ENCODE data around the gene SLC5A10. TPM values are rescaled to one million over a fixed set of nuclear protein-coding genes. Genes with fewer than 3 reads are reported as not detected.

SLC5A10 gene
- not detected for total RNA-seq
- polyA plus RNA-seq (ENCODE audit: insufficient read length in 6 of 6), result 1 to 10 TPM in 1 of 6 donors, under 1 TPM in 5; 0.60 to 1.0 (median 0.77) TPM
- long read RNA-seq, donor 1, result 0 reads
- long read RNA-seq, donor 2, result 0 reads
- long read RNA-seq, donor 3, result 0 reads
- long read RNA-seq, donor 4, partial matches to known transcripts, result 0 of 1 reads
- long read RNA-seq, donor 4, other reads (novel, unspliced or antisense), result 1 of 1 reads
- long read RNA-seq, donor 5, result 0 reads
- long read RNA-seq, donor 6, result 0 reads
- long read RNA-seq, donor 7, result 0 reads
- long read RNA-seq, donor 8, result 0 reads
- long read RNA-seq, donor 9, result 0 reads
- long read RNA-seq, donor 10, result 0 reads
- long read RNA-seq, donor 11, result 0 reads
- long read RNA-seq, donor 12, result 0 reads

DNA sequence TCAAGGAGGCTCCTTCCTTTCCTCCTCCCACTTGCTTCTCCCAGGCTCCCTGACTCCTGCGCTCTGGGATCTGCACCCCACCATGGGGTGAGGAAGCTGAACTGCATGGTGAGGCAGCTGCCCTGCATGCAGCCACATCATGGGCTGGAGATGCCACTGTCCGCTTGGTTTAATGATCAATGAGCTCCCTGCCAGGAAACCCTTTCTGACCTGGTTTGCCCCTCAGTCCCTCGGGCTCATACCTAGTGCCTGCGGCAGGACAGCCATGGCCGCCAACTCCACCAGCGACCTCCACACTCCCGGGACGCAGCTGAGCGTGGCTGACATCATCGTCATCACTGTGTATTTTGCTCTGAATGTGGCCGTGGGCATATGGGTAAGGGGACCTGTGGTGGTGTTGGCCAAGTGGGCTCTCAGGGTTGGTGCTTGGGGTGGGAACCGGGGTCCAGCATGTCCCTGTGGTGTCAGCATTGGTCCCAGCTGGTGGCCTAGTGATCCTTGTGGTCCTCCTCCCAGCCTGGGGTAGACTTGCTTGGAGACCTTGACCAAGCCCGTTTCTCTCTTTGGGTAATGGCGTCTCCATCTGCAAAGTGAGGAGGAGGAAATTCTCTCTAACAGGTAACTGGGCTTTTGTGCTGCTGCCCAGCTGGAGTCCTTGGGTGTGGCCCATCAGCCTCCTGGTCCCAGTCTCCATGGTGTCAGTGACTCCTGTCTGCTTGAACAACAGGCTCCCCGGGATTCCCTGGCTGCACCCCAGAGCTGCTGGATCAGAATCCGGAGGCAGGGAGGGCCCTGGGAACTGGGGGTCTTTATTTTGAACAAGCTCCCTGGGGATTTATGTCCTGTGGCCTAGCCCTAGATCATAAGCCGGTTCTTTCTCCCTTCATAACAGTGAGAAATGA, at the start of gene SLC5A10:
SLC5A10 (plus strand) TSS at position 225 of the 902 bp plus-strand sequence; CDS start at position 266, 41 bp downstream.
- H3K36me3 ChIP-seq, result no peaks in the 10 kb centered on the region
- no peaks in the 10 kb centered on the region for H3K27me3 ChIP-seq
- no peak within 1 kb of the TSS for H3K27ac ChIP-seq
- no peak within 1 kb of the TSS for H3K4me3 ChIP-seq
- intact Hi-C loops (cut with DNase I), result no loop called here
- no peak for TF ChIP-seq CTCF (IDR thresholded peaks at IDR 0.05)
- ATAC-seq (no peak), DNase-seq (no peak)
- no peaks in the 10 kb centered on the region for H3K9me3 ChIP-seq
- H3K4me1 ChIP-seq, result no peaks in the 10 kb centered on the region

- Histone ChIP-seq H3K27me3 (no peaks in the 10 kb centered on the region), H3K9me3 (no peaks in the 10 kb centered on the region), H3K36me3 (peaks cover 0 to 40% of the 10 kb centered on the region in 2 donors), H3K4me1 (peaks cover 0 to 12% of the 10 kb centered on the region in 2 donors), H3K4me3 (no peak overlapping the region), H3K27ac (no peak overlapping the region)
- ATAC-seq (no peak), DNase-seq (no peak)
- TF ChIP-seq CTCF (IDR thresholded peaks at IDR 0.05), result no peak
- intact Hi-C loops (cut with DNase I), result no loop called here
Observed at GRCh38 chr17:18904482-18904881, 47.5 kb upstream of the SLC5A10 start.

DNA sequence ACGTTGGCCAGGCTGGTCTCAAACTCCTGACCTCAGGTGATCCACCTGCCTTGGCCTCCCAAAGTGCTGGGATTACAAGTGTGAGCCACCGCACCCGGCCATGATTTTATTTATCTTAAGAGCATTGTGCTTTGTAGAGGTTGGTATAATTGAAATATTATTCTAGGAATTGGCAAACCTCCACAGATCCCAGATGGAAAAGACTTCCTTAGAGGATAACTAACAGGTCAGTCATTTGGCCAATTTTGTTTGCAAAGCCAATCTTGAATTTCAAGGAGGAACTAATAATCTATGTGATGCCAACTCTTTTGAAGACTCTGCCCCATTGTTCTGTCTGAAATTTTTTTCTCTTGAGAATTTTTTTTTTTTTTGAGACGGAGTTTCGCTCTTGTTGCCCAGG, 46.7 kb upstream of the SLC5A10 start:
- DNase-seq, result no peak

DNA sequence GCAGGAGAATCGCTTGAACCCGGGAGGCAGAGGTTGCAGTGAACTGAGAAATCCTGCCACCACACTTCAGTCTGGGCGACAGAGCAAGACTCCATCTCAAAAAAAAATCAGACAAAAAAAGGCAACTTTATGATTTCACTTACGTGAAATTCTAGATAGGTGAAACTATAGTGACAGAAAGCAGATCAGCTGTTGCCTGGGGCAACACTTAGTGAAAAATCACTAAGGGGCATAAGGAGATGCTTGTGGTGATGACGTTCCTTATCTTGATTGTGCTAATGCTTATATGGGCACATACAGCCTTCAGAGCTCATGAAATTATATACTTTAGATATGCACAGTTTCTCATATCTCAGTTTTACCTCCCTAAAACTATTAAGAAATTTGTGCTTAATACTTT, 41.6 kb upstream of the SLC5A10 start:
- no peak for ATAC-seq
- Histone ChIP-seq H3K27me3 (no peaks in the 10 kb centered on the region), H3K9me3 (no peaks in the 10 kb centered on the region), H3K27ac (no peak overlapping the region), H3K36me3 (peaks cover 0 to 76% of the 10 kb centered on the region in 2 donors), H3K4me1 (no peaks in the 10 kb centered on the region), H3K4me3 (no peak overlapping the region)
- no peak for DNase-seq
- no peak for TF ChIP-seq CTCF (IDR thresholded peaks at IDR 0.05)
- intact Hi-C loops (cut with DNase I), result no loop called here

More for the DNA sequence above, 46.7 kb upstream of the SLC5A10 start:
- Histone ChIP-seq H3K9me3 (no peaks in the 10 kb centered on the region), H3K27me3 (no peaks in the 10 kb centered on the region), H3K4me3 (no peak overlapping the region), H3K27ac (no peak overlapping the region), H3K4me1 (peaks cover 0 to 12% of the 10 kb centered on the region in 2 donors), H3K36me3 (peaks cover 0 to 41% of the 10 kb centered on the region in 2 donors)
- ATAC-seq, result no peak
- no peak for TF ChIP-seq CTCF (IDR thresholded peaks at IDR 0.05)
- intact Hi-C loops (cut with DNase I), result no loop called here

DNA sequence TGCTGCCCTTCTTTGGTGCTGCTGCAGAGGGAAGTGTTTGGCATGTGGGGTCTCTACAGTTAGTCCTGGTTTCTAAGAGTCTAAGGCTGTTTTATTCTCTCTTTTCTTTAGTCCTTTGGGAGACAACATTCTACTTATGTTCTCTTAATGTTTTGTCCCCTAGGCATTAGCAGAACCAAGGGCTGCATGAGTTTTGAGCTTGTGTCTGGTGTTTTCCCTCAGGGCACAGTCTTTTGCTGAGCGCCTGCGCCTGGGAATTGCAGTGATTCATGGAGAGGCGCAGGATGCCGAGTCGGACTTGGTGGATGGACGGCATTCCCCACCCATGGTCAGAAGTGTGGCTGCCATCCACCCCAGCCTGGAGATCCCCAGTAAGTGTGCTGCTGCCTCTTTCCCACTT, 41.1 kb upstream of the SLC5A10 start:
- H3K27me3 ChIP-seq, result no peaks in the 10 kb centered on the region
- DNase-seq, result no peak
- H3K9me3 ChIP-seq, result no peaks in the 10 kb centered on the region
- intact Hi-C loops (cut with DNase I), result no loop called here
- H3K4me3 ChIP-seq, result no peak overlapping the region
- no peak for TF ChIP-seq CTCF (IDR thresholded peaks at IDR 0.05)
- H3K27ac ChIP-seq, result no peak overlapping the region
- ATAC-seq, result no peak
- peaks cover 0 to 76% of the 10 kb centered on the region in 2 donors for H3K36me3 ChIP-seq
- H3K4me1 ChIP-seq, result no peaks in the 10 kb centered on the region

All from left lung (tissue), 14 donors.